Right atrium auricular region (tissue), 2 donors: Measurements from ENCODE around the gene KLRC3. TPM values are rescaled to one million over a fixed set of nuclear protein-coding genes. Genes with fewer than 3 reads are reported as not detected.
"Not testable (repeated sequence)": the region's sequence is repeated elsewhere in the genome, so short reads cannot be mapped to it uniquely, and the experiment has no call there.

ENCODE experiments used
- DNase-seq: peaks from one replicate; pipeline ENCODE4 v3.0.0-alpha.2; 2019; ENCODE audit warnings: low spot score
- H3K27ac ChIP-seq, 2 donors: fragments of 200-600 bp; sonication (generic); 1 replicate in 1 of 2; 2 replicates in 1 of 2; pipeline ENCODE4 v1.5.1; 2016 to 2019
- H3K27me3 ChIP-seq, 2 donors: fragments of 200-600 bp; sonication (generic); one replicate each; pipeline versions ENCODE4 v1.5.1 to v1.6.0; 2017 to 2019
- H3K36me3 ChIP-seq: fragments of 200-600 bp; sonication (generic); one replicate; pipeline ENCODE4 v1.5.1; 2016
- H3K4me1 ChIP-seq, 2 donors: fragments of 200-600 bp; sonication (generic); one replicate each; pipeline versions ENCODE4 v1.5.1 to v1.6.0; 2017 to 2019
- H3K4me3 ChIP-seq, 2 donors: fragments of 200-600 bp; sonication (generic); 1 replicate in 1 of 2; 2 replicates in 1 of 2; pipeline ENCODE4 v1.5.1; 2017 to 2019; ENCODE audit warnings: mild to moderate bottlenecking in 1 of 2, moderate library complexity in 1 of 2
- H3K9me3 ChIP-seq, 2 donors: fragments of 200-600 bp; sonication (generic); one replicate each; pipeline ENCODE4 v1.5.1; 2019
- total RNA-seq, 2 donors: library from RNA; depleted of rRNA; stranded (reverse); fragments of >200 nt; gene quantifications; one replicate each; pipeline ENCODE4 v1.1.0, GENCODE V29; 2016
- TF ChIP-seq, protein P1 (sequence below), 2 donors: fragments of 200-600 bp; sonication (generic); IDR thresholded peaks; one replicate each; pipeline ENCODE4 v1.5.1; 2019; ENCODE audit warnings: antibody characterized with exemption in 2 of 2

KLRC3 gene
- total RNA-seq, 2 donors from 2014 or later: not detected

DNA sequence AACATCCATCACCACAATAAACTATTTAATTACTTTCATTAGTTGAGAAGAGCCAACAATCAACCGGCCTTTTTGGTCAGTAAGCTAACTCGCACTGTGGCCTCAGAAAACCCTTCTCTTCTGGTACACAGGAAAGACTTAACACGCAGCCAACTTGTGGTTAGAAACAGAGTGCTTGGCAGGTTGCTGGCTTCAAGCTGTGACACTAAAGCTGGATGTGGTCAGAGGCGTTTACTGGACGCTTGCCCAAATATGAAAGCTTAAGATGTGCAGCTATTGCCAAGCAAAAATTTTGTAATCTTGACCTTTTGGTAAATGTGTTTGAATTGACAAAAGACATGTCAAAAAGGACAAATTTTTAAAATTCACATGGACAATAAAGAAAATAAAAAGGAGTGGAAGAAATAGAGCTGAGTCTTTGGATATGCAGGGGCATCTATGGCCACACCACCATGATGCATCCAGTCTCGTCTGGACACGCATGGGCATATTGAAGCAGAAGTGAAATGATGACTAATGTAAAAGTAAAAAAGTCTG is 27.9 kb downstream of the KLRC3 start:
- Histone ChIP-seq H3K27me3 (no peaks in the 10 kb centered on the region), H3K4me3 (no peak overlapping the region), H3K4me1 (peaks cover 0 to 6% of the 10 kb centered on the region in 2 donors), H3K36me3 (no peaks in the 10 kb centered on the region), H3K9me3 (no peaks in the 10 kb centered on the region), H3K27ac (no peak overlapping the region)
- DNase-seq: peak; percentile 81
- TF ChIP-seq, protein P1, sequence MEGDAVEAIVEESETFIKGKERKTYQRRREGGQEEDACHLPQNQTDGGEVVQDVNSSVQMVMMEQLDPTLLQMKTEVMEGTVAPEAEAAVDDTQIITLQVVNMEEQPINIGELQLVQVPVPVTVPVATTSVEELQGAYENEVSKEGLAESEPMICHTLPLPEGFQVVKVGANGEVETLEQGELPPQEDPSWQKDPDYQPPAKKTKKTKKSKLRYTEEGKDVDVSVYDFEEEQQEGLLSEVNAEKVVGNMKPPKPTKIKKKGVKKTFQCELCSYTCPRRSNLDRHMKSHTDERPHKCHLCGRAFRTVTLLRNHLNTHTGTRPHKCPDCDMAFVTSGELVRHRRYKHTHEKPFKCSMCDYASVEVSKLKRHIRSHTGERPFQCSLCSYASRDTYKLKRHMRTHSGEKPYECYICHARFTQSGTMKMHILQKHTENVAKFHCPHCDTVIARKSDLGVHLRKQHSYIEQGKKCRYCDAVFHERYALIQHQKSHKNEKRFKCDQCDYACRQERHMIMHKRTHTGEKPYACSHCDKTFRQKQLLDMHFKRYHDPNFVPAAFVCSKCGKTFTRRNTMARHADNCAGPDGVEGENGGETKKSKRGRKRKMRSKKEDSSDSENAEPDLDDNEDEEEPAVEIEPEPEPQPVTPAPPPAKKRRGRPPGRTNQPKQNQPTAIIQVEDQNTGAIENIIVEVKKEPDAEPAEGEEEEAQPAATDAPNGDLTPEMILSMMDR (IDR thresholded peaks at IDR 0.05): no peak

DNA sequence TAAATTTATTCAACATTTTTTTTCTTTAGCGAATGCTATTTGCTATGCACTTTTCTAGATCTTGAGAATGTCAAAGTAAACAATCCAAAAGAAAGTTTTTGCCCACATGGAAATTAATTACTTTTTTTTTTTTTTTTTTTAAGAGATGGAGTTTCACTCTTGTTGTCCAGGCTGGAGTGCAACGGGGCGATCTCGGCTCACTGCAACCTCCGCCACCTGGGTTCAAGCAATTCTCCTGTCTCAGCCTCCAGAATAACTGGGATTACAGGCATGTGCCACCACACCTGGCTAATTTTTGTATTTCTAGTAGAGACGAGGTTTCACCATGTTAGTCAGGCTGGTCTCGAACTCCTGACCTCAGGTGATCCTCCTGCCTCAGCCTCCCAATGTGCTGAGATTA is 29.4 kb downstream of the KLRC3 start:
- not testable (repeated sequence) for H3K27me3 ChIP-seq, H3K4me1 ChIP-seq, DNase-seq, H3K4me3 ChIP-seq, H3K36me3 ChIP-seq, H3K27ac ChIP-seq, H3K9me3 ChIP-seq

DNA sequence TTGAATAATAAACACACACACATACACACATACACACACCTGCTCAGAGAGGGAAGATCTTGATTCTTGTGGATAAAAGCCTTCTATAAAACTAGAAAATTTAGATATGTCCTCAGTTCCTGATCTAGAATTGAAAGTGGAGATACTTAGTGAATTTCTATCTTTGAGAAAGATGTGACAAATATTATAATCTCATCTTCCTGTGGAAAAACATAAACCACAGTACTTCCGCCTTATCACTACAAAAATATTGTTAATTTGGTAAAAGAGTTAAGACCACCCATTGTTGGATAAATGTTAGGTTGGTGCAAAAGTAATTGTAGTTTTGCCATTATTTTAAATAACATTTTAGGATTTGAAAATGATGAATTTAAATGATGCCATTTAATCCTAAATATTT is 30.5 kb downstream of the KLRC3 start, which contains the start of gene KLRK1:
Gene KLRK1 (minus strand): TSS at position 138 of the 400 bp plus-strand sequence. CDS start 1,231 bp downstream, outside the sequence.
- Histone ChIP-seq H3K36me3 (no peaks in the 10 kb centered on the region), H3K4me3 (no peak within 1 kb of the TSS), H3K27ac (no peak within 1 kb of the TSS), H3K9me3 (no peaks in the 10 kb centered on the region), H3K27me3 (no peaks in the 10 kb centered on the region), H3K4me1 (peaks cover 0 to 6% of the 10 kb centered on the region in 2 donors)
- no peak for DNase-seq
- TF ChIP-seq, protein P1 (IDR thresholded peaks at IDR 0.05): no peak

DNA sequence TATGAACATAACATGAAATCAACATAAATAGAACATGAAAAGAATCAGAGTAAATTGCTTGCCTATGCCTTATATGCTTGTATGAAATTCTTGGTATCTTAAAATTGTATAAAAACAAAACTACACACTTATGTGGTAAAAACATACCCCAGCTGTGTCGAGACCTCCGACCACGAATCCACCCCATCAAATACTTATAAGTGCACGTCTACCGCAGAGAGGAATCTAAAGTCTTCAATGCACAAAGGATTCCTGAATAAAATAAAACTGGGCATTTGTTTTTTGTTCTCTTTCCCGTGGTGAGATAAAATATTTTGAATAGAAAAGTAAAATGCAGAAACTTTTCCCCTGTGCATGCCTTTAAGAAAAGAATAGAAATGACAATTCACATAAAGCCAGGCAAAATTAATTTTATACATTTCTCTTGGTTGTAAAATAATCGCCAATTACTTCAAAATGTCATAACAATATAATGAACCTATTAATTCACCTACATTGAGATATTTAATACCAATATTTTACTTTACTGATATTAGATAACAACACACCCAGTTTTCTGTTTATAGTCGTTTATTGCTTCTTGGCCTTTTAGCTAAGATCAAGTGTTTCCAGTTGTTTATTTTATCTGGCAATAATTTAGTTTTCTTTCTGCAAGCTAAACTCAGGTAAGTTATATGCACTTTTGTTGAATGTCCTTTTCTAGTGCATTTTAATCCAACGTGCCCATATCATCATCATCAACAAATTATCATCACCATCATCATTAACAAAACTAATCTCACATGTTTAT is 31.6 kb downstream of the KLRC3 start:
- no peak overlapping the region for H3K27ac ChIP-seq
- TF ChIP-seq, protein P1 (IDR thresholded peaks at IDR 0.05): no peak
- no peaks in the 10 kb centered on the region for H3K36me3 ChIP-seq
- DNase-seq: no peak
- H3K27me3 ChIP-seq: no peaks in the 10 kb centered on the region
- H3K4me3 ChIP-seq: no peak overlapping the region
- H3K4me1 ChIP-seq: peaks cover 0 to 6% of the 10 kb centered on the region in 2 donors
- peaks cover 0 to 7% of the 10 kb centered on the region in 2 donors for H3K9me3 ChIP-seq

DNA sequence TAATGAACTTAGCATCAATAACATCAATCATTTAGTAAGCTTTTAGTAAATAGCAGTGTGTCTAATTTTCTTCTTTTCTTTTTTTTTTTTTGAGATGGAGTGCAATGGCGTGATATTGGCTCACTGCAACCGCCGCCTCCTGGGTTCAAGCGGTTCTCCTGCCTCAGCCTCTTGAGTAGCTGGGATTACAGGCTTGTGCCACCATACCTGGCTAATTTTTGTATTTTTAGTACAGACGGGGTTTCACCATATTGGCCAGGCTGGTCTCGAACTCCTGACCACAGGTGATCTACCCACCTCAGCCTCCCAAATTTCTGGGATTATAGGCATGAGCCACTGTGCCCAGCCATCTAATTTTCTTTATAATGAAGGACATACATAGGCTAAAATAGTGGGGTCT is 32.9 kb downstream of the KLRC3 start:
- H3K27me3 ChIP-seq, DNase-seq, H3K27ac ChIP-seq, H3K36me3 ChIP-seq, H3K4me1 ChIP-seq, H3K4me3 ChIP-seq: not testable (repeated sequence)
- peaks cover 0 to 16% of the 10 kb centered on the region in 2 donors for H3K9me3 ChIP-seq

DNA sequence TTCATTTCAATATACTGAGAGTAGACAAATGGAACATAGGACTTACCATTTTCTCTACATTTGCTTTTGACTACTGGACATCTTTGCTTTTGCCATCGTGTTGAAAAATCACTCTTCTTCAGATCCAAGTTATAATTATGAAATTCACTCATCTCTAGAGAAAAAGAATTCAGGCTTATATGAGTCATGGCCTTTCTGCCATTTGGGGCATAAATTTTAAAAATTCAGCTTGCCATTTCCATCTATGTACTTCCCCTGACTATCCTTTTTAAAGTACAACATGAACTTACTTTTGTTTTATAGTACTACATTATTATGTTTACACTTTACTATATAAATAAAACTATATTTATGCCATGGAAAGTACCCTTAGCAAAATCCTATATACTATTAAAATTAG is 33.5 kb downstream of the KLRC3 start:
- no peak overlapping the region for H3K4me3 ChIP-seq
- DNase-seq: no peak
- H3K27me3 ChIP-seq: no peaks in the 10 kb centered on the region
- TF ChIP-seq, protein P1 (IDR thresholded peaks at IDR 0.05): no peak
- peaks cover 0 to 16% of the 10 kb centered on the region in 2 donors for H3K9me3 ChIP-seq
- H3K4me1 ChIP-seq: no peaks in the 10 kb centered on the region
- no peak overlapping the region for H3K27ac ChIP-seq
- H3K36me3 ChIP-seq: no peaks in the 10 kb centered on the region
